Effector CD8-positive, alpha-beta T cell (primary cell): ENCODE measurements around the gene CDH9.

Experiments
- DNase-seq: peaks from one replicate; lab custom pipeline; 2025; lab: John Stamatoyannopoulos, UW
- total RNA-seq, 4 experiments: gene quantifications; one replicate each; lab custom pipeline; 2026; lab: John Stamatoyannopoulos, UW

The CDH9 gene
- total RNA-seq = 0 reads per million in 4 experiments

- no peak for DNase-seq
Observed at GRCh38 chr5:27038476-27038875, at the start of gene CDH9. Gene CDH9 (minus strand): TSS chr5:27038586. CDS start chr5:26988333, 50,253 bp downstream.

- DNase-seq = no peak
Observed at GRCh38 chr5:27087747-27088146, 49.4 kb upstream of the CDH9 start.

- DNase-seq = no peak
Observed at GRCh38 chr5:27083449-27084415, 45.3 kb upstream of the CDH9 start.

- DNase-seq = no peak
Observed at GRCh38 chr5:27080147-27080546, 41.8 kb upstream of the CDH9 start.

DNA sequence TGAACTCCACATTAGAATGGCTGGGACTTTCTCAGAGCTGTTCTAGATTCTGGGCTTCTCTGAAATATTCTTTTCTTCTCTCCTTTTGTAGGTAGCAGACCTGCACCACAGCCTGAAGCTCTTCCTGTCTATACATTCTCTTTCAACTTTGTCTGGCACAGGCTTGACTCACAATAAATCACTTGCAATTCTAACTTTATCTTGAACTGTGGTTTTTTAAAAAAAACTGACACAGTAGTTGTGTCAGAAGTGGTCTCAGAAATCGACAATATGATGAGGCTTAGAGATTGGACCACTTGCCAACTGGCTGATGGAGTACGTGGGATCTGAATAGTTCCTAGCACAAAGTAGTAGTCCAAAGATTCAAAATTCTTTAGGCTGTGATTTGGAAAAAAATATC, 24.1 kb upstream of the CDH9 start:
- DNase-seq = no peak

DNA sequence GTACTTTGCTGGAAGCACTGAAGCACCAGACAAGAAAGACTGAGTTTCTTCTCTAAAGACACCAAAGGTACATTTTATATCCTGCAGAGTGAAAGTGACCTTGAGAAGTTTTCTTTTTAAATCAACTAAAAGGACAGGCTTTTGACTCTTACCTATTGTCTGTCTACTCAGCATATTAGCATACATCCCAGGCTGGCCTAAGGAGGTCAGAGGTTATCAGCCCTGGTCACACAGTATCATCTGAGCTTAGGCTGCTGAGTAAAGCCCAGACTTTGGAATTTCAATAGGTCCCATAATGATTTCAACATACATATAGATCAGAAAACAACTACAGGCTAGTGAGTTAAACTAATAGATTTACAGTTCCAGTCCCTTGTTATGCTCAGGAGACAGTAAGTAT, 10.1 kb upstream of the CDH9 start:
- DNase-seq = no peak

DNA sequence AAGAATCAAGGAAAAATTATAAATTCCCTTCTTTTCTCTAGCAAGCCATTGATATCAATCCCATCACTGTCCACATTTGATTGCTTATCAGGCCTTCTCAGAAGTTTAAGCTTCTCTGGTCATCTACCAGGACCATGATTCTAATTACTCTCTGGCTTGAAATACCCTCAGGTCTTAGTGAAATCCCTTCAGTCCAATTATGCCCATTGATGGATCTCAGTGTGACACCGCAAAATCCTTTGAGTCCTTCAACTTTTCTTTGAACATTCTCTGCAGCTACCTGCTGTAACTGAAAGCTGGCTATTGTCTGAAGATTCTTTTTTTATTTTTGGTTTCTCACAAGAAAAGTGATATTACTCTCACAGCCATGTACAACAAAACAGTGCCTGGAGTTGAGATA, 3.0 kb upstream of the CDH9 start:
- DNase-seq = no peak

GRCh38 chr5:27034565-27034964, 3.8 kb downstream of the CDH9 start:
- no peak for DNase-seq

DNA sequence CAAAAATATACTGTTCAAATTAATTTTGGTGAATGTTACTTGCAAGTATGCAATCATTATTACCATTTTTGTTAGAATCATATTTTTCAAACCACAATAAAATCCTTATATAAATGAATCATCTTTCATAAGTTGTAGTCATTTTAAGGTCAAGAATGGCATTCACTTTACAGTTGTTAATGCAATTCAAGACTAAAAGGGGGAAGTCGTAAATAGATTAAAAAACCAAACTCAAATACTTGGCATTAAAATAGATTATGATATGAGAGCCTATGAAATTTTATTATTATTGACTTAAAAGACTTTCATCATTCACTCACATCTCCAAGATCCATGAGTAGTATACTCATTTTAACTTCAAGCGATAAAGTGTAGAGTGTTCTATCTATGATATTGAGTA, 11.6 kb downstream of the CDH9 start:
- no peak for DNase-seq

DNA sequence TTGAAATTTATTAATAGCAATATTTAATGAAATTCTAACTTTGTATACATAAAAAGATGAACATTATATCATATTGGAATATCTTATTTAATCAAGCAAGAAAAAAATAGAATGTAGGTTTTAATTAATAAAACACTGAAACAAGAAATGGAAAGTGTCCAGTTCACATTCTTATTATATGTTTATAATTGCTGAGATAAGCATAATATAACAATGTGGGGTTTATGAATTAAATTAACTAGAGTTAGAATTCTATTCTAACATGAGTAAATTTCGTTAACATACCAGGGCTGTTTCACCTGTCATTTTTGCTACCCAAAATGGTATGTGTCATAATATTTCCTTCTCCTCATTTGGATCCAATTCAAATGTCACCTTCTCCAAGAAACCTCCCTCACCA, 12.3 kb downstream of the CDH9 start:
- no peak for DNase-seq

GRCh38 chr5:27021471-27021870, 16.9 kb downstream of the CDH9 start:
- no peak for DNase-seq

- DNase-seq = no peak
Observed at GRCh38 chr5:27020973-27021372, 17.4 kb downstream of the CDH9 start.

DNA sequence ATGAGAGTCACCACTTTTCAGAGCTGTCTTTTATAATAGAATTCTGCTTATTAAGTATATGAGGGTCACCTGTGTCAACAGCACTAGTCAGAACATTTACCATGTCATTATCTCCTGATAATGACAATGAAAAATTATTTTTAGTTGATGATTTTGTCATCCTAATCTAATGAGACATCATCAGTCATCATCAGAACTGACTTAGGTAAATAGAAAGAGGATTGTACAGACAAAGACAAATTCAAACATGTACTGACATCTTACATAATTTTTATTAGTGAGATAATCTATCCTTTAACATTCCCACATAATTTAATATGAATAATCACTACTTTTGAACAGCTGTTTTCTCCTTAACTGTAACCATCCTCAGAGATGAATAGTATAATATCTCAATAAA, 22.6 kb downstream of the CDH9 start:
- no peak for DNase-seq

DNA sequence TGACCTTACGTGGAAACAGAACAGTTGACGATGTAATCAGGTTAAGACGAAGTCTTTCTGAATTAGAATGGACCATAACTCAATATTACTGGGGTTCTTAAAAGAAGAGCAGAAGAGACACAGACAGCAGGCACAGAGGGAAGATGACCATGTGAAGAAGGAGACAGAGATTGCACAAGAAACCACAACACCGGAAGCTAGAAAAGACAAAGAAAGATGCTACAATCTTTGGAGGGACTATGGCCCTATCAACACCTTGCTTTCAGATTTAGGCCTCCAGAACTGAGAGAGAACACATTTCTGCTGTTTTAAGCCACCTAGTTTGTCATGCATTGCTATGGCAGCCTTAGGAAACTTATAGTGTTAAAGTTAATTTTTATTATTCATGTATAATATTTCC, 27.1 kb downstream of the CDH9 start:
- DNase-seq = no peak

- DNase-seq = no peak
Observed at GRCh38 chr5:27010646-27011045, 27.7 kb downstream of the CDH9 start.

DNA sequence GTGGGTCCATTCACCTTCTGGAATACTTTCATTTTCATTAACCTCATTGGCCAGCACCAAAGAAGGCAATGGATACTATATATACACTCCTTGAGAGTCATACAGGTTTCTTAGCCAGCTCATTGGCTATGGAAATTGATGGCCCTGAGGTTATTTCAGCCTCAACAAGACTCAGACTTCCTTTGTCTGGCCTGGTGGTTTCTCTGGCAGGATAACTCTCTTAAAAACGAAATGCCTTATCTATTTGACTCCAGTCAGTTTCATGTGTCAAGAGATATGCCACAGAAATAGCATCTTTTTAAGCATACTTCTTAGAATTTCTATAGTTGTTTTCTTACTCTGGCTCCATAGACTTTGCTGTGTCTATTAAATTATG, 28.9 kb downstream of the CDH9 start:
- DNase-seq = no peak

- no peak for DNase-seq
Observed at GRCh38 chr5:27008604-27009539, 29.5 kb downstream of the CDH9 start.

DNA sequence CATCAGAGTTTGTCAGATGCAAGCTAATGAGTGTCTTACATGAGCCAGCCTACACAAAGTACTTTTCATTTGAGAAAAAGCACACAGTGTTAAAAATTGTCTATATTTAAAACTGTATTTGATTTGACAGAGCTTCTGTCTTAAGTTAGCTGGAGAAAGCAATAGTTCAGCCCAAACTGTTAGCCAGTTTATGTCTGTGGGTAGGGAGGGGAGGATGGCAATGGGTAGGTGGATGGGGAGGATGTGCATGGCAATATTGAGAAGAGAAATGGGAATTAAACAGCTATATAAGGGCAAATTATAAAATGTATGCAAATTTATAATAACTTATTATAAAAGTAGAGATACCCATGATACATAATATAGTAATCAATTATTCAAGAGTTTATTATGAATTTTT, 31.3 kb downstream of the CDH9 start:
- DNase-seq = no peak

DNA sequence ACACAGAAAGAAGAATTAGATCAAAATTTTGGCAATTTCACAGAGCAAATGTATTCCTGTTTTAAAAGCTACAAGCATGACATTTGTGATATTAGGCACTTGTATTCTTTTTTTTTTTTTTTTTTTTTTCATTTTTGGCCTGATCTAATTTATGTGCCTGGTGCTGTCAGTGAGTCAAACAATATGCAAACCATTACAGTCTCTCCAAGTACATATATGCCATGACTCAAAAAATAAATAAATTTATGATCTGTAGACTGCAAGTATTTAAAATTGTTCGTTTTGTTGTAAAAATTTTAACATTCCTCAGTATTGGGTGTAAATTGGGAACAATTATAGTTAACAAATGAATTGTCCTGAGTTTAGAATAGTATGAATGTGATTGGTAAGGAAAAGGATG, 51.4 kb downstream of the CDH9 start:
- no peak for DNase-seq

DNA sequence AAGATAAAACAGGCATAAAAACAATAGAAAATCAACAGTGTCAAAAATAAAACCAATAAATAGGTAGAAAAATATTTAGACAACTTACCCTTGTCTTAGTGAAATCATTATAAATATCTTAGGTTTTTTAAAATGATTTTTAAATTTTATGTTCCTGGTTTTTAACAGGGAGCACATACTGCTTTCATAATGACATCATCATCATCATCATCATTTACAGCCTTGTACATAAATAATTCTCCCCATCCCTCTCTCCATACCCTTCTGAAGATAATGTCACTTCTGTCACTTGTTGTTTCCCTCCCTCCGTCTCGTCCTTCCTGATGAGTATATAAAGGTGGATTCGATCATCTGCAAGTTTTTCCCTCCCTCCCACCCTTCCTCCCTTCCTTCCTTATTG, 56.6 kb downstream of the CDH9 start:
- no peak for DNase-seq

GRCh38 chr5:26959290-26959689, 79.1 kb downstream of the CDH9 start:
- no peak for DNase-seq

GRCh38 chr5:26955161-26955560, 83.2 kb downstream of the CDH9 start:
- no peak for DNase-seq

DNA sequence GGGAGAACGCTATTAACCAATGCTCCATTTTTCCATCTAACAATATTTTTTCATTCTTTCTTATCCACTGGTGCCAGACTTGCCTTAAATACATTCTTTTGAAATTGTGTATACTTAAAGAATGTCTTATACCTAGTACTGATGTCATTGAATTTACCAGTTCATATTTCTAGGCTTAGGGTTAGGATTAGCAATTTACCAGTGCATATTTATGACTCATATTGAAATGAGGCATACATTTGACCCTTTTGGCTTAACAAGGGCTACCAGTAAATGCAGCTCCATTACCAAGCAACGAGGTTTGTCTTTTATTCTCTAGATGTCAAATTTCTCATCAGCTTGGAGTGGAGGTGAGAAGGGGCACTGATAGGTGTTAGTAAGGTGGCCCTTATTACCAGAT, 89.5 kb downstream of the CDH9 start:
- DNase-seq = no peak
